Naive thymus-derived CD4-positive, alpha-beta T cell (primary cell): ENCODE results near the gene WDR44. TPM values are rescaled to one million over a fixed set of nuclear protein-coding genes. Genes with fewer than 3 reads are reported as not detected.

ENCODE experiments used
- ATAC-seq: fragments of 150-1000 bp; cut with Tn5 transposase; 2 replicates; pipeline ENCODE4 v1.10.0; 2021; ENCODE audit warnings: mild to moderate bottlenecking, moderate library complexity
- CTCF ChIA-PET: fragments of 350-600 bp; sonication (Branson Sonifier 250); formaldehyde crosslinking; loops from one replicate; lab custom pipeline; 2021; ENCODE audit warnings: antibody characterized with exemption; lab: Charles Lee
- POLR2A ChIA-PET: fragments of 350-600 bp; sonication (Branson Sonifier 250); formaldehyde crosslinking; loops from one replicate; lab custom pipeline; 2021; ENCODE audit warnings: antibody characterized with exemption, inconsistent platforms; lab: Charles Lee
- DNase-seq, 9 donors: peaks; one replicate each; pipeline versions ENCODE4 v3.0.0 to v3.0.0-alpha.2; 2020 to 2022; ENCODE audit warnings: mixed read lengths in 1 of 9
- H3K27ac ChIP-seq: one replicate; pipeline ENCODE4 v1.7.0; 2013; ENCODE audit warnings: mild to moderate bottlenecking, low read depth, low read length, moderate library complexity
- H3K27me3 ChIP-seq, 2 donors: one replicate each; pipeline ENCODE4 v1.7.0; 2013; ENCODE audit warnings: low read length in 2 of 2, mild to moderate bottlenecking in 2 of 2, moderate library complexity in 2 of 2; ENCODE audit not compliant: control insufficient read depth in 2 of 2, insufficient read depth in 2 of 2
- H3K36me3 ChIP-seq, 3 experiments: 1 replicate in 2 of 3; 2 replicates in 1 of 3; pipeline ENCODE4 v1.7.0; 2013; ENCODE audit warnings: low read length in 3 of 3, mild to moderate bottlenecking in 3 of 3, moderate library complexity in 1 of 3; ENCODE audit not compliant: insufficient read depth in 3 of 3, control insufficient read depth in 2 of 3
- H3K4me1 ChIP-seq, 2 donors: one replicate each; pipeline ENCODE4 v1.7.0; 2013; ENCODE audit warnings: low read length in 2 of 2, mild to moderate bottlenecking in 2 of 2, moderate library complexity in 1 of 2; ENCODE audit not compliant: control insufficient read depth in 2 of 2, insufficient read depth in 2 of 2
- H3K4me3 ChIP-seq: 2 replicates; pipeline ENCODE4 v1.7.0; 2013; ENCODE audit warnings: mild to moderate bottlenecking, low read length
- H3K9me3 ChIP-seq, 3 experiments: 1 replicate in 2 of 3; 2 replicates in 1 of 3; pipeline ENCODE4 v1.7.0; 2013; ENCODE audit warnings: low read length in 3 of 3; ENCODE audit not compliant: control insufficient read depth in 2 of 3
- H3K27ac Mint-ChIP-seq, 9 donors: one replicate each; pipeline ENCODE4 v1.8.0; 2020 to 2022; ENCODE audit warnings: mixed read lengths in 9 of 9, mild to moderate bottlenecking in 8 of 9, moderate library complexity in 5 of 9, inconsistent platforms in 2 of 9
- H3K27me3 Mint-ChIP-seq, 5 donors: one replicate each; pipeline ENCODE4 v1.8.0; 2021 to 2022; ENCODE audit warnings: mixed read lengths in 5 of 5, mild to moderate bottlenecking in 1 of 5
- H3K36me3 Mint-ChIP-seq, 5 donors: one replicate each; pipeline ENCODE4 v1.8.0; 2020 to 2022; ENCODE audit warnings: mixed read lengths in 5 of 5, mild to moderate bottlenecking in 3 of 5, inconsistent platforms in 1 of 5
- H3K4me1 Mint-ChIP-seq, 7 donors: one replicate each; pipeline ENCODE4 v1.8.0; 2020 to 2022; ENCODE audit warnings: mixed read lengths in 7 of 7, mild to moderate bottlenecking in 3 of 7, inconsistent platforms in 1 of 7
- H3K4me3 Mint-ChIP-seq, 10 donors: one replicate each; pipeline ENCODE4 v1.8.0; 2020 to 2022; ENCODE audit warnings: mild to moderate bottlenecking in 10 of 10, mixed read lengths in 10 of 10, moderate library complexity in 6 of 10, inconsistent platforms in 2 of 10
- H3K9me3 Mint-ChIP-seq, 11 donors: one replicate each; pipeline ENCODE4 v1.8.0; 2020 to 2022; ENCODE audit warnings: mixed read lengths in 11 of 11, mild to moderate bottlenecking in 4 of 11, inconsistent platforms in 1 of 11, moderate library complexity in 1 of 11
- intact Hi-C, 2 donors: fragments of 100-400 bp; cut with micrococcal nuclease; formaldehyde crosslinking; loops; one replicate each; pipeline ENCODE4 v1.15.1; 2023
- polyA plus RNA-seq, 2 donors: library from polyadenylated mRNA; unstranded; fragments of 300-500 nt; fragmentation: Illumina TruSeq; gene quantifications; one replicate each; pipeline ENCODE4 v1.2.3, GENCODE V29; 2021
- total RNA-seq, 6 experiments: library from RNA in 5 of 6; stranded (reverse) in 5 of 6; gene quantifications; 1 replicate in 5 of 6; 2 replicates in 1 of 6; pipeline ENCODE4 v1.2.3 and lab custom pipeline; 2021 to 2026

WDR44 gene
- total and polyA plus RNA-seq, 7 experiments from 2014 or later, result 7.8 to 19.0 (median 16.6) TPM

GRCh38 chrX:118348186-118348810 lies 2.4 kb downstream of the WDR44 start:
- H3K27ac Mint-ChIP-seq, result peak overlapping the region in 6 of 9 donors; percentile 92 to 99 (median 94)
- ATAC-seq (no peak), DNase-seq (no peak)
- no peaks in the 10 kb centered on the region for H3K27me3 Mint-ChIP-seq
- POLR2A ChIA-PET, result no interaction called here
- peaks cover 0 to 1% (median 0%) of the 10 kb centered on the region in 11 donors for H3K9me3 Mint-ChIP-seq
- H3K27ac ChIP-seq, result peak overlapping the region; percentile 93
- H3K27me3 ChIP-seq, result no peaks in the 10 kb centered on the region
- H3K4me3 ChIP-seq, result no peak overlapping the region
- intact Hi-C loops, result loop anchor here (5.0 to 10.0 kb wide), 6 partner anchors 39 to 1904 kb away; partner anchors contain the start of genes LONRF3 (in 1 of the 2), NDUFA1 (in 1 of the 2), PGRMC1 (in 1 of the 2) and RNF113A (in 1 of the 2)
- H3K4me3 Mint-ChIP-seq, result peak overlapping the region; percentile 87 to 99 (median 98)
- peaks cover 15 to 51% (median 47%) of the 10 kb centered on the region in 7 donors for H3K4me1 Mint-ChIP-seq
- H3K36me3 ChIP-seq, result peaks cover 0 to 7% (median 0%) of the 10 kb centered on the region in 3 experiments
- CTCF ChIA-PET, result interaction anchor here (0.6 kb wide), 1 partner anchor 111 kb away, joined by 5 read pairs; no protein-coding TSS in a partner anchor
- H3K36me3 Mint-ChIP-seq, result no peaks in the 10 kb centered on the region
- H3K4me1 ChIP-seq, result peaks cover 24 to 33% of the 10 kb centered on the region in 2 donors
- no peaks in the 10 kb centered on the region for H3K9me3 ChIP-seq

GRCh38 chrX:118349188-118349587 lies 3.3 kb downstream of the WDR44 start:
- intact Hi-C loops, result loop anchor here (5.0 to 10.0 kb wide), 6 partner anchors 38 to 1903 kb away; partner anchors contain the start of genes LONRF3 (in 1 of the 2), NDUFA1 (in 1 of the 2), PGRMC1 (in 1 of the 2) and RNF113A (in 1 of the 2)
- Histone ChIP-seq H3K27ac (no peak overlapping the region), H3K27me3 (no peaks in the 10 kb centered on the region), H3K9me3 (no peaks in the 10 kb centered on the region), H3K4me3 (no peak overlapping the region), H3K4me1 (peaks cover 24 to 38% of the 10 kb centered on the region in 2 donors), H3K36me3 (peaks cover 0 to 7% (median 0%) of the 10 kb centered on the region in 3 experiments)
- no peaks in the 10 kb centered on the region for H3K36me3 Mint-ChIP-seq
- H3K27ac Mint-ChIP-seq, result peak overlapping the region in 1 of 9 donors; percentile 94
- DNase-seq, result no peak
- H3K4me3 Mint-ChIP-seq, result peak overlapping the region in 5 of 10 donors; percentile 18 to 98 (median 93)
- POLR2A ChIA-PET, result no interaction called here
- no peak for ATAC-seq
- peaks cover 16 to 56% (median 50%) of the 10 kb centered on the region in 7 donors for H3K4me1 Mint-ChIP-seq
- no peaks in the 10 kb centered on the region for H3K27me3 Mint-ChIP-seq
- CTCF ChIA-PET, result no interaction called here
- H3K9me3 Mint-ChIP-seq, result peaks cover 0 to 1% (median 0%) of the 10 kb centered on the region in 11 donors

GRCh38 chrX:118350221-118350620 lies 4.3 kb downstream of the WDR44 start:
- Histone ChIP-seq H3K27ac (no peak overlapping the region), H3K27me3 (no peaks in the 10 kb centered on the region), H3K9me3 (no peaks in the 10 kb centered on the region), H3K4me3 (no peak overlapping the region), H3K4me1 (peaks cover 20 to 40% of the 10 kb centered on the region in 2 donors), H3K36me3 (peaks cover 0 to 7% (median 0%) of the 10 kb centered on the region in 3 experiments)
- ATAC-seq, result no peak
- ChIA-PET CTCF (no interaction called here), POLR2A (no interaction called here)
- DNase-seq, result no peak
- Mint-ChIP-seq H3K9me3 (peaks cover 0 to 1% (median 0%) of the 10 kb centered on the region in 11 donors), H3K4me1 (peaks cover 22 to 64% (median 52%) of the 10 kb centered on the region in 7 donors), H3K27me3 (no peaks in the 10 kb centered on the region), H3K36me3 (peaks cover 0 to 2% (median 0%) of the 10 kb centered on the region in 5 donors), H3K27ac (no peak overlapping the region), H3K4me3 (peak overlapping the region in 8 of 10 donors; percentile 16 to 63 (median 32))
- intact Hi-C loops, result no loop called here

- ATAC-seq, result no peak
- H3K27ac Mint-ChIP-seq, result no peak overlapping the region
- DNase-seq, result no peak
- H3K27me3 Mint-ChIP-seq, result no peaks in the 10 kb centered on the region
- no peak overlapping the region for H3K4me3 ChIP-seq
- POLR2A ChIA-PET, result no interaction called here
- H3K27ac ChIP-seq, result no peak overlapping the region
- H3K4me1 Mint-ChIP-seq, result peaks cover 22 to 64% (median 52%) of the 10 kb centered on the region in 7 donors
- no peaks in the 10 kb centered on the region for H3K9me3 ChIP-seq
- intact Hi-C loops, result no loop called here
- H3K4me3 Mint-ChIP-seq, result peak overlapping the region in 5 of 10 donors; percentile 16 to 58 (median 50)
- peaks cover 0 to 4% (median 0%) of the 10 kb centered on the region in 5 donors for H3K36me3 Mint-ChIP-seq
- H3K9me3 Mint-ChIP-seq, result peaks cover 0 to under 1% (median 0%) of the 10 kb centered on the region in 11 donors
- H3K36me3 ChIP-seq, result peaks cover 0 to 7% (median 0%) of the 10 kb centered on the region in 3 experiments
- CTCF ChIA-PET, result no interaction called here
- peaks cover 17 to 42% of the 10 kb centered on the region in 2 donors for H3K4me1 ChIP-seq
- no peaks in the 10 kb centered on the region for H3K27me3 ChIP-seq
These were observed 4.8 kb downstream of the WDR44 start for GRCh38 chrX:118350706-118351105.

GRCh38 chrX:118352566-118352965 lies 6.7 kb downstream of the WDR44 start:
- Mint-ChIP-seq H3K4me3 (peak overlapping the region in 7 of 10 donors; percentile 2 to 67 (median 37)), H3K27me3 (no peaks in the 10 kb centered on the region), H3K36me3 (peaks cover 0 to 4% (median 0%) of the 10 kb centered on the region in 5 donors), H3K27ac (peak overlapping the region in 2 of 9 donors; percentile 4 to 43), H3K4me1 (peaks cover 22 to 59% (median 52%) of the 10 kb centered on the region in 7 donors), H3K9me3 (no peaks in the 10 kb centered on the region)
- Histone ChIP-seq H3K27ac (no peak overlapping the region), H3K4me1 (peaks cover 17 to 41% of the 10 kb centered on the region in 2 donors), H3K4me3 (no peak overlapping the region), H3K27me3 (no peaks in the 10 kb centered on the region), H3K9me3 (no peaks in the 10 kb centered on the region), H3K36me3 (no peaks in the 10 kb centered on the region)
- ChIA-PET POLR2A (no interaction called here), CTCF (no interaction called here)
- ATAC-seq (no peak), DNase-seq (peak in 1 of 9 donors; percentile 9)
- intact Hi-C loops, result no loop called here

GRCh38 chrX:118353081-118353850 lies 7.4 kb downstream of the WDR44 start:
- POLR2A ChIA-PET, result no interaction called here
- no peak overlapping the region for H3K27ac ChIP-seq
- H3K9me3 Mint-ChIP-seq, result no peaks in the 10 kb centered on the region

More at GRCh38 chrX:118353081-118353850, 7.4 kb downstream of the WDR44 start:
- Mint-ChIP-seq H3K4me1 (peaks cover 17 to 52% (median 45%) of the 10 kb centered on the region in 7 donors), H3K27ac (peak overlapping the region in 1 of 9 donors; percentile 43), H3K4me3 (peak overlapping the region in 2 of 10 donors; percentile 37 to 67), H3K36me3 (peaks cover 0 to 4% (median 0%) of the 10 kb centered on the region in 5 donors), H3K27me3 (no peaks in the 10 kb centered on the region)
- Histone ChIP-seq H3K4me1 (peaks cover 15 to 34% of the 10 kb centered on the region in 2 donors), H3K36me3 (no peaks in the 10 kb centered on the region), H3K9me3 (no peaks in the 10 kb centered on the region), H3K4me3 (no peak overlapping the region), H3K27me3 (no peaks in the 10 kb centered on the region)
- CTCF ChIA-PET, result interaction anchor here (0.5 kb wide), 1 partner anchor 99 kb away, joined by 3 read pairs; no protein-coding TSS in a partner anchor
- DNase-seq (no peak), ATAC-seq (peak; percentile 36)
- intact Hi-C loops, result no loop called here
